GM19397 (cell line): ENCODE measurements around the gene HOXB4.
"Not testable (repeated sequence)": the region's sequence is repeated elsewhere in the genome, so short reads cannot be mapped to it uniquely, and the experiment has no call there.

Source experiments
- ATAC-seq: cut with Tn5 transposase; IDR thresholded peaks from one replicate; pipeline ENCODE4 v1.9.1; 2021; ENCODE audit warnings: mild to moderate bottlenecking, moderate library complexity; ENCODE audit not compliant: unreplicated experiment

HOXB4 gene

GRCh38 chr17:48535793-48536559 lies 42.2 kb downstream of the HOXB4 start:
- ATAC-seq = not testable (repeated sequence)

- no peak for ATAC-seq
Measured at GRCh38 chr17:48532261-48532660, 45.9 kb downstream of the HOXB4 start.

GRCh38 chr17:48530887-48531272 lies 47.3 kb downstream of the HOXB4 start, which contains the start of gene HOXB1:
Gene HOXB1 (minus strand): TSS chr17:48531011. CDS start chr17:48530904, 107 bp downstream.
- ATAC-seq = no peak

GRCh38 chr17:48530208-48530886 lies 47.8 kb downstream of the HOXB4 start:
- no peak for ATAC-seq

GRCh38 chr17:48529683-48530009 lies 48.5 kb downstream of the HOXB4 start:
- ATAC-seq = no peak

GRCh38 chr17:48528936-48529682 lies 49.0 kb downstream of the HOXB4 start:
- ATAC-seq = no peak

- no peak for ATAC-seq
Measured at GRCh38 chr17:48528153-48528935, 49.8 kb downstream of the HOXB4 start.

GRCh38 chr17:48527547-48527932 lies 50.6 kb downstream of the HOXB4 start:
- ATAC-seq = no peak

- no peak for ATAC-seq
Measured at GRCh38 chr17:48526608-48527546, 51.3 kb downstream of the HOXB4 start.
